ENCODE data around the gene VTI1A.
A peak's percentile ranks its signal among the peaks of the same experiment; 100 is the strongest.
"Not testable (repeated sequence)": the region's sequence is repeated elsewhere in the genome, so short reads cannot be mapped to it uniquely, and the experiment has no call there.

VTI1A gene

GRCh38 chr10:112446855-112447619, at the start of gene VTI1A, which contains the start of gene ZDHHC6:
Gene VTI1A (plus strand): TSS chr10:112447215. CDS start chr10:112447374, 159 bp downstream.
Gene ZDHHC6 (minus strand): TSS chr10:112446914. CDS start chr10:112445436, 1,478 bp downstream.
- peak; percentile 82 for DNase-seq

GRCh38 chr10:112397592-112397991, 49.4 kb upstream of the VTI1A start:
- DNase-seq, result no peak

- DNase-seq, result no peak
Measured at GRCh38 chr10:112402917-112403316, 44.1 kb upstream of the VTI1A start.

DNA sequence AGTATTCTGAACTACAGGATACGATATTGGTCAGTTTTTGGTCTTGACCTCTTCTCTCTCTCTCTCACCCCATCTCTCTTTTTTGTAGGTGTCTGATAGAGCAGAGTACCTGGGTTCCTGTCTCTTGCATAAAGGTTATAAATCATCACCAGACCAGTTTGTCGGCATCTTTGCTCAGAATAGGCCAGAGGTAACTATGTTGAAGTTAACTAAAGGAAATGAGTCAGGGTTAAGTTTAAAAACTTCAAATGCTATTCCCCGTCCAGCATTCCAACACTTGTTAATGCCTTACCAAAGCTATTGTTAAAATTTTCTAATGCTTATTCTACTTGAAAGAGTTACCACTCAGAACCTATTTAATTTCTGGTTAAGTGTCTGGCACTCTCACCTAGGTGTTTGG, 42.4 kb upstream of the VTI1A start:
- no peak for DNase-seq

DNA sequence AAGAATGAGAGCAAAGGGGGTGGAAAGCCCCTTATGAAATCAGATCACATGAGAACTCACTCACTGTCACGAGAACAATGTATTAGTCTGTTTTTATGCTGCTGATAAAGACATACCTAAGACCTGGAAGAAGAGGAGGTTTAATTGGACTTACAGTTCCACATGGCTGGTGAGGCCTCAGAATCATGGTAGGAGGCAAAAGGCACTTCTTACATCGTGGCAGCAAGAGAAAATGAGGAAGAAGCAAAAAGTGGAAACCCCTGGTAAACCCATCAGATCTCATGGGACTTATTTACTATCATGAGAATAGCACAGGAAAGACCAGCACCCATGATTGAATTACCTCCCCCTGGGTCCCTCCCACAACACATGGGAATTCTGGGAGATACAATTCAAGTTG, 40.2 kb upstream of the VTI1A start:
- not testable (repeated sequence) for DNase-seq

- DNase-seq, result no peak
Measured at GRCh38 chr10:112407696-112408095, 39.3 kb upstream of the VTI1A start.

DNA sequence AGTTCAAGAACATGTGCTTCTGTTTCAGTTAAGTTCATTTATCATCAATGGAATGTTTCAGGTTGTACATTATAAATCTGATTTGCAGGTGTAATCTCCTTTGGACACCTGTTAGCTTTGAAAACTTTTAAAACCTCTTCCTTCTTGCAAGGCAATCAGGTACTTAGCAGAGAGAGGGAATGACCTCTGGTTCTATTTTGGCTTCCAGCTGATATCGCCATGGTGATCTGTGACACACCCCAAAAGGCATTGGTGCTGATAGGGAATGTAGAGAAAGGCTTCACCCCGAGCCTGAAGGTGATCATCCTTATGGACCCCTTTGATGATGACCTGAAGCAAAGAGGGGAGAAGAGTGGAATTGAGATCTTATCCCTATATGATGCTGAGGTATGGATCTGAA, 37.7 kb upstream of the VTI1A start:
- DNase-seq, result no peak

- DNase-seq, result no peak
Measured at GRCh38 chr10:112409755-112410154, 37.3 kb upstream of the VTI1A start.

DNA sequence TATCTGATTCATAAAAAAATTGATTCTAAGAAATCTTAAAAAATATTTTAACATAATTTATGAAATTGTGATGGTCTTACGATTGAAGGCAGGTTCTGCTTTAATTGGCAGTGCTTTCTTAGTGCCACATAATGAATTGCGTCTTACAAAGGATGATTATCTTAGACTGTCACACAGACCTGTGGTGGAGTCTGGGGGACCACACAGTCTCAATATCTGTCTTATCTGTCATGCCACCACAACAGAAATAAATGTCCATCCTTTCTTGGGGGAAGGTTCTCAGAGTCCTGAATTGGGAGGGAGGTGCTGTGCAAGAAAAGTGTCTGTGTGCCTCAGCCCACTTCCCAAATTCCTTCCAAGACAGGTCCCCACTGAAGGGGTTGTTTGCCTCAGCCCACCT, 34.3 kb upstream of the VTI1A start:
- DNase-seq, result no peak

- DNase-seq, result no peak
Measured at GRCh38 chr10:112421731-112422130, 25.3 kb upstream of the VTI1A start.

- DNase-seq, result no peak
Measured at GRCh38 chr10:112424651-112425050, 22.4 kb upstream of the VTI1A start.

DNA sequence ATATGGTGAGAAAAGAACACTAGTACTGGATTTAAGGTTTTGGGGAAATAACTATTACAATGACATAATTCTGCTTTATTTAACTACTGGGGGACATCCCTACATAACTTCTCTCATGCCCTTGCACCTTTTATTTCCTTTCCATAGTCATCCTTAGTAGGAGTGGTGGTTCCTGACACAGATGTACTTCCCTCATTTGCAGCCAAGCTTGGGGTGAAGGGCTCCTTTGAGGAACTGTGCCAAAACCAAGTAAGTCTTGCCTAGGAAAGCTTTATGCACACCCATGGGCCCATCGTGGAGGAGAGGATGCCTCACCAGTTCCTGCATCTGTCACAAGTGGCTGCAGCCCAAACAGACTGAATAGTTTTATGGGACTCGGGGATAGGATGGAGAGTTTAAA, 20.9 kb upstream of the VTI1A start:
- DNase-seq, result no peak

DNA sequence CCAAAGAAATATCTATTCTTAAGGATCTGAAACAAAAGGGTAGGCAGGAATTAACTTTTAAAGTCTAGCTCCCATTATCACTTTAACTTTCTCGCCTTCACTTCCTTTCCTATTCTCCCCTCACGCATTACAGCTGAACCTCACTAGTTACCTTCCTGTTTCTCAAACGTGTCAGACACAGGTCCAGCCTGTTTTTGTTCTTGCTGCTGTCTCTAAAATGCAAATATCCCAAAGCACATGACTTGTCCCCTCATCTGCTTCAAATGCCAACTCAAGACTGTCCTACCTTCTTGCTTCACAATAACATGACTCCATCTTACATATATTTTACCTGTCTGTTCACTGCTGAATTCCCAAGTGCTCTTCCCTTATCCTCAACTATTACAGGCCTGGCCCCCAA, 17.9 kb upstream of the VTI1A start:
- DNase-seq, result no peak

DNA sequence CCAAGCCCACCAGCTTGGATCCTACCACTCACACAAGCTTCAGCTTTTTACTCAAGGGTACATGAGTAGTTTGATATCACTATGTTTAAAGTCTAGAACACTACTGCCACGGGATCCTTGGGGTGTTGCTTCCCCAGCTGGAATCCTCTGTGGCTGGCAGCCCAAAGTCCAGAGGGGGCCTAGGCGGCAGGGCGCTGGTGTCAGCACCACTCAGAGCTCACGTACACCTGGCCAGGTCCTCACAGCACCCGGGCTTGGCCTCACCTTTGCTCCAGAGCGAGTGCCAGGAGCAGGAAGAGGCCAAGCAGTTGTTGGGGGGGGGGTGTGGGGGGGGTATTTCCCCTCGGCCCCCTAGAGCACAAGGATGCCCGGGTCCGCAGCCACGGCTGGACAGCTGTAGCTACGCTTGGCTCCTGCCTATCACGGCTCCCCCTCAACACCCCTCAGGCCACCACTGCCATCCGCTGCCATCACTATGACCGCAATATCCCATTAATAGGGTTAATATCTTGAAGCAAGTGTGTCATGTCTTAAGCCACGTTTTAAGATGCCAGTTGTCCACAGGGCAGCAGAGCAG, 17.3 kb upstream of the VTI1A start:
- no peak for DNase-seq

DNA sequence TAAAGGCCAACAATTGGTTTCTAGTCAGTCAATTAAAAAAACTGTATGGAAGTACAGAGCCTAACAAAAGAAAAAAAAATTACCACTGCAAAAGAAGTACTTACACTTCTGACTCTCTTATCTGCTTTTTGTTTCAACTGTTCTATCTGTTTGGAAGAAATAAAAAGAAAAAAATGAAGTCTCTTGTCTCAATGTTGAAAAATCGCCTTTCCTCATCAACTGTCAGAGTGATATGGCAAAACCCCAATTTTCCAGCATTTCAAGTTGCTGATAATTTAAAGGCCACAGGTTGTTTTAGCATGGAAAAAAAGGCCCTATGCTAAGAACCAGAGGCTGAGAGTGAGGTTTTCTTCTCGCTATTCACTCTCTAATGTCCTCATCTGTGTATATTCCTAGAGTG, 13.9 kb upstream of the VTI1A start:
- no peak for DNase-seq

- DNase-seq, result no peak
Measured at GRCh38 chr10:112434988-112435619, 11.9 kb upstream of the VTI1A start.

GRCh38 chr10:112438356-112438755, 8.7 kb upstream of the VTI1A start:
- DNase-seq, result no peak

DNA sequence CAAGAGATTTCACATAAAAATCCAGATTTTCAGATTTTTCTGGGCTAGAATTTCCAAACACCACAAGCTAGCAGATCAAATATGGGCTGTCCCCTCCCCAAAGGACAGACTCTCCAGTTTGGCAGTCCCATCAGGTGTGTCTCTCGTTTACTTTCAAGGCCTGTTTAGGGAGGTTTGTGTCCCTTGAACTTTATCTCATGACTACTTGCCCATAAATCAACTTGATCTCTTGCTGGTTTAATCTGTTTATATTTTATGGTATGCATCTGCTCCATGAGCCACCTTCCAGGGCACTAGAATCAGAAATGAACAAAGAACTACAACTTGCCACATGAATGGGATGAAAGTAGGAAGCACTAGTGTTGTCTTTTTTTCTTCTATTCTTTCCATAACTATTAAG, 5.5 kb upstream of the VTI1A start:
- DNase-seq, result no peak

- DNase-seq, result no peak
Measured at GRCh38 chr10:112442063-112442462, 5.0 kb upstream of the VTI1A start.

DNA sequence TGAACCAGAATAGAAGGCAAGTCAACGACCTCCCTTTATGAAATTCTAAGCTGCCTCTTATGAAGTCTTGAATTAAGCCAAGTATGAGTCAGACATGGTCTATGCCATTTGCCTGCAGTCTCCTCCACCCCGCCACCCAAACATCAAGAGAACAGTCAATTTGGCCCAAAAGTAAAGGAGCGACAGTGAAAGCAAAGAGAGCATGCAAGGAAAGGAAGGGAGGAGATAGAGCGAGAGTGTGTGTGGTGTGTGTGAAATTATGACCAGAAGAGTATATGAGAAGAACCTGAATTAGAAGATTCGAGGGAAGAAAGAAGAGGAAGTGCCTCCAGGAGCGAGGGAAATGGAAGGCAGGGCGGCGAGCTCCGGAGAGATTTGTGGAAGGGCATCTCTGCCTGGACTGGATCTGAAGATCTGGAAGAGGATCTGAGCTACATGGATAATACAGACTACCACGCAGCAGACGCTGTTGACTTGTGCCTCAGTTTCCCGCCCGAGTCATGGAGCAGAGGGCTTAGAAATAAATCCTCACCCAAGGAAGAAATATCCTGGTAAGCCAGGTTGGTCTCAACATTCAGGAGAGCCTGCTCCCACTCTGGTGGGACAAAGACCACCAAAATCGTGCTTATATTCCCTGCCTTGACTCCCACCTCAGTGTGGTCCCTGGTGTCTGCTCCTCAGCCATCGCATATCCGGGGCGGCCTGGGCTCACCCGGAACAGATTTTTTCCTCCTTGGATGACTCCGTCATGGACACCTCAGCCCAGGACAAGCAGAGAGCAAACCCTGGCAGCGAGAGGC, 760 bp upstream of the VTI1A start:
- no peak for DNase-seq

DNA sequence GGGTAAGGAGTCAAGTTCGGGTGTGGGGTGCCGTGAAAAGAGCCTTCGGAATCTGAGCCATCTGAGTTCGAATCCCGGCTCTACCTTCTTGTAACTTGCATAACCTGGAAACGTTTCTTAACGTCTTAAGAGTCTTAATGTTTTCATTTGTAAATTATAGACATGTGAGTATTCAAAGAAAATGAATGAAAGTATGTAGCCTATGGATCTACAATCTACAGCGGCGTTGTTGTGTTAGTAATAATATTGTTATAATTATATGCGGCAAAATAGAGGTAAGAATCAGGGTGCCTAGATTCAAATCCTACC, 559 bp downstream of the VTI1A start:
- no peak for DNase-seq

DNA sequence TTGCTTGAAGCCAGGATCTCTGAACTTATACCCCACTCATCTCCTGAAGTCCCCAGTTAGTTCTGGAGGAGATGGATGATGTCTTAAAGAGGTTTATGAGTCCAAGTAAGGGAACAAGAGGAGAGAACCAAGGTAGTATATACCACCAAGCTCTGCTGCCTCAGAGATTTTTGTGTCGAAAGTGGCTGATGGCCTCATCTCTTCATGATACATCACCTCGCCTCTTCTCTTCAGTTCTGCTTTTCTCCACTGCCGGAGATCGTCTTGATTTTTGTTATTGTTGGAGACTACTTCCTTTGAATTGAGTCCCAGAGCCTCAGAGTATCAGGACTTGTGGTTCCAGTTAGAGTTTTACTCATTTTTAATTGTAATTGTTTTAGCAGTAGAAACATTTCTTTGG, 1.9 kb downstream of the VTI1A start:
- DNase-seq, result no peak

DNA sequence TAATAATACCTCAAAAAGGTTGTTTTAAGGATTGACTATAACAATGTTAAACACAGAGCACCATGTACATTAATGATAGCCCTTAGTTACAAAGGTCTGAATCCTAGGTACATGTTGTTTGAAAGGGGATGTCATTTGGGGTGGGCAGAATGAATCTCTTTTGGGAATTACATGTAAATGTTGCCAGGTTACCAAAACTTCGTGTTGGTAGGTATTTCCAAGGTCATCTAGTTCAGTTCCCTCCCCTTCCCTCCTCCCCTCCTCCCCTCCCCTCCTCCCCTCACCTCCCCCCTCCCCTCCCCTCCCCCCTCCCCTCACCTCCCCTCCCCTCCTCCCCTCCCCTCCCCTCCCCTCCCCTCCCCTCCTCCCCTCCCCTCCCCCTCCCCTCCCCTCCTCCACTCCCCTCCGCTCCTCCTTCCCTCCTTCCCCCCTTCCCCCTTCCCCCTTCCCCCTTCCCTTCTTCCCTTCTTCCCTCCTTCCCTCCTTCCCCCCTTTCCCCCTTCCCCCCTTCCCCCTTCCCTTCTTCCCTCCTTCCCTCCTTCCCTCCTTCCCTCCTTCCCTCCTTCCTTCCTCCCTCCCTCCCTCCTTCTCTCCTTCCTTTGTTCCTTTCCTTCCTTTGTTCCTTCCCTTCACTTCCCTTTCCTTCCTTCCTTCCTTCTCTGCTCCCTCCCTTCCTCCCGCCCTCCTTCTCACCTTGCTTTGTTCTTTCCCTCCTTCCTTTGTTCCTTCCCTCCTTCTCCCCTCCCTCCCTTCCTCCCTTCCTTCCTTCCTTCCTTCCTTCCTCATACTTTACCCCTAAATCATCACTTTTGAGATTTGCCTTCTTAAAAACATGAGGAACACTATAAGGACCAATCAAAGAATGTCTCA, 8.1 kb downstream of the VTI1A start:
- no peak for DNase-seq
